Astrocyte of the hippocampus (primary cell): ENCODE results near the gene NKD1.
"Not testable (repeated sequence)": the region's sequence is repeated elsewhere in the genome, so short reads cannot be mapped to it uniquely, and the experiment has no call there.

Experiments used
- DNase-seq: peaks from one replicate; pipeline ENCODE4 v3.0.0; 2011; ENCODE audit warnings: low read depth, low spot score

The NKD1 gene

GRCh38 chr16:50578137-50578536 is 29.9 kb downstream of the NKD1 start:
- DNase-seq: no peak

- not testable (repeated sequence) for DNase-seq
Measured at GRCh38 chr16:50579373-50579772, 31.2 kb downstream of the NKD1 start.

- peak; percentile 48 for DNase-seq
Measured at GRCh38 chr16:50580180-50580798, 32.1 kb downstream of the NKD1 start.

GRCh38 chr16:50581845-50582244 is 33.6 kb downstream of the NKD1 start:
- DNase-seq: peak; percentile 45

- DNase-seq: no peak
Measured at GRCh38 chr16:50583211-50583610, 35.0 kb downstream of the NKD1 start.

GRCh38 chr16:50584033-50584722 is 36.0 kb downstream of the NKD1 start:
- no peak for DNase-seq

GRCh38 chr16:50585331-50585776 is 37.2 kb downstream of the NKD1 start:
- peak; percentile 50 for DNase-seq

- no peak for DNase-seq
Measured at GRCh38 chr16:50587543-50587942, 39.3 kb downstream of the NKD1 start.

GRCh38 chr16:50588276-50588675 is 40.1 kb downstream of the NKD1 start:
- no peak for DNase-seq

GRCh38 chr16:50591209-50591608 is 43.0 kb downstream of the NKD1 start:
- no peak for DNase-seq

- peak; percentile 80 for DNase-seq
Measured at GRCh38 chr16:50591800-50592771, 43.9 kb downstream of the NKD1 start.

- no peak for DNase-seq
Measured at GRCh38 chr16:50592996-50593395, 44.8 kb downstream of the NKD1 start.

- DNase-seq: no peak
Measured at GRCh38 chr16:50593410-50594150, 45.4 kb downstream of the NKD1 start.

GRCh38 chr16:50594308-50595260 is 46.4 kb downstream of the NKD1 start:
- DNase-seq: no peak

GRCh38 chr16:50595859-50596258 is 47.7 kb downstream of the NKD1 start:
- DNase-seq: no peak

- no peak for DNase-seq
Measured at GRCh38 chr16:50596762-50597450, 48.7 kb downstream of the NKD1 start.

GRCh38 chr16:50597563-50598255 is 49.5 kb downstream of the NKD1 start:
- no peak for DNase-seq

- DNase-seq: no peak
Measured at GRCh38 chr16:50598256-50598894, 50.2 kb downstream of the NKD1 start.

GRCh38 chr16:50598936-50599361 is 50.8 kb downstream of the NKD1 start:
- no peak for DNase-seq
